ENCODE results near the gene GLYATL1.
A peak's percentile ranks its signal among the peaks of the same experiment; 100 is the strongest.

Gene GLYATL1

GRCh38 chr11:58926695-58927094 lies 12.6 kb upstream of the GLYATL1 start:
- DNase-seq (ENCODE audit: low spot score) = no peak

- DNase-seq (ENCODE audit: low spot score) = peak; percentile 28
Observed at GRCh38 chr11:58927393-58928106, 11.7 kb upstream of the GLYATL1 start.

DNA sequence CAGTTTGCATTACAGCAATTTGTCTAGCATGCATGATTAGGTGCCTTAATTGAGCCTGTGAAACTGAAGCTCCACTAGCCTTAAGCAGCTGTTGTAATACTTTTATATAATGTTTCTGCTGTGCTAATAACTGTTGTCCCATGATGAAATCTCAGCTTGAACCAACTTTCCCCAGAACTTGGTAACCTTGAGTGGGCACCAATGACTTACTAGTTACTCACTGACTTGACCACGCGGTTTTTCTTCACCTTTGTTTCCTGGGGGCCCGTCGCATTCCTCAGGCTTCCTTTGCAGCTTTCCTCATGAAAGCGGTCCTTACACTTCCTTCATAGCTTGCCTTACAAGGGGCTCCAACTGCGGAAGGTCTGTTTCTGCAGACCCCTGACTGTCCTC lies 11.2 kb upstream of the GLYATL1 start:
- no peak for DNase-seq (ENCODE audit: low spot score)

- no peak for DNase-seq (ENCODE audit: low spot score)
Observed at GRCh38 chr11:58928691-58929090, 10.6 kb upstream of the GLYATL1 start.

- no peak for DNase-seq (ENCODE audit: low spot score)
Observed at GRCh38 chr11:58930926-58931325, 8.4 kb upstream of the GLYATL1 start.

GRCh38 chr11:58933661-58934060 lies 5.6 kb upstream of the GLYATL1 start:
- DNase-seq (ENCODE audit: low spot score) = no peak

GRCh38 chr11:58934945-58935513 lies 4.3 kb upstream of the GLYATL1 start:
- no peak for DNase-seq (ENCODE audit: low spot score)

GRCh38 chr11:58938398-58938797 lies 890 bp upstream of the GLYATL1 start:
- no peak for DNase-seq (ENCODE audit: low spot score)

- no peak for DNase-seq (ENCODE audit: low spot score)
Observed at GRCh38 chr11:58940028-58940427, 740 bp downstream of the GLYATL1 start.

DNA sequence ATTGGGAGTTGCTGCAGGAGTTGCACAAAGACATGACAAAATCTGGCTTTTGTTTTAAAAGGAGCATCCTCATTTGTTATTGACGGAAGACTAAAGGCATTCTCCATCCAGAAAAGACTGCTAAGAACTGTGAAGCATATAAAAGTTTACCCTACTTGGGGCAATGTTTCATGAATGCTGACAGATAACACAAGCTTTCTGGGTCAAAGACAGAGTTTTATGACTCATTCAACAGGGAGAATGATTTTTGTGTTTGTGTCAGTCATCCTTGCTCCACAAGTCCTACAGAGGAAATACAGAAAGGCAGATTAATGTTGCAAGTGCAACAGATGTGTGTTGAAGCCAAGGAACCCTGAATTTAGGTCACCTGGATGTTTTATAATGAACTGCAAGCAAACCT lies 2.5 kb downstream of the GLYATL1 start:
- no peak for DNase-seq (ENCODE audit: low spot score)

- no peak for DNase-seq (ENCODE audit: low spot score)
Observed at GRCh38 chr11:58945663-58946062, 6.4 kb downstream of the GLYATL1 start.

DNA sequence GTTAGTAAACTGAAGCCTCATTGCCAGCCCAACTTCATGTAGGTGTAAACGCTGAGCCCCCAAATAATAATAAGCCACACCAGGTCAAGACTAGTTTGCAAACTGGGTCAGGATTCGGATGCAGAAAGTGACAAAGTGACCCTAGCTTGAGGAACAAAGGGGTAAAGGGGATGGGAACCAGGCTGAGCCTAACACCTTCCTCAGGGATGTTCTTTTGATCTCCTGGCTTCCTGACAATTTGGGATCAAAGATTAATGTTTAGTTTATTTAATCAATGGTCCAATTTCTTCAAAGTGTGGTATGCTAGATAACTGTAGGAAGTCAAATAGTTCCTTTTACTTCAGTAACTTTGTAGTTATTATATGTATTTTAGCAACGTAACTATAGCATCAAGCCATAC lies 9.9 kb downstream of the GLYATL1 start:
- DNase-seq (ENCODE audit: low spot score) = no peak

DNA sequence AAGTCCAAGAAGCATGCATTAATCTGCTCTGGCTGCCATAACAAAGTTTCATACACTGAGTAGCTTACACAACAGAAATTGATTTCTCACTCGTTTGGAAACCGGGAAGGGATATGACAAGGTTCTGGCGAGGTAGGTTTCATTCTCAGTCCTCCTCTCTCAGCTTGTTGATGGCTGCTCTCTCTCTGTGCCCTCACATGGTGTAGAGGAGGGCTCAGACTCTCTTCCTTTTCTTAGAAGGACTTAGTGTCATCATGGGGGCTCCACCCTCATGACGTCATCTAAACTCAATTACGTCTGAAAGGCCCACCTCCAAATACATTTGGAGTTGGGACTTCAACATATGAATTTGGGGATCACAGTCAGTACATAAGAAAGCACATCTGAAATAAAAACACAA lies 18.6 kb downstream of the GLYATL1 start:
- DNase-seq (ENCODE audit: low spot score) = no peak

DNA sequence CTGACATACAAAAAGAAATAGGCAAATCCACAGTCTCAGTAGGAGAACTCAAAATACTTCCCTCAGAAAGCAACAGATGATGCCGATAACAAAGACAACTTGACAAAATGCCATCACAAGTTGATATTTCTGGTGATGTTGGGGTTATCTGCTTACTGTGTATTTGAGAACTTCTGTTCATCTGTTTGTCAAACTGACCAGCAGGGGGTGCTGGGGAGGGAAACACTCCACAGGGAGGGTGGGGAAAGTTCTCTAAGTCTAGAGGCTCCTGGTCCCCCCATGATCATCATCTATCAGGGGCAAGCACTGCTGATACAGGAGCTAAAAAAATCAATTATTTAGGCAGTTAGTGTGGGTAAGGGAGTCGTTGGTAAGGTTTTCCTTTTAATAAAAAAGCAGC lies 19.2 kb downstream of the GLYATL1 start:
- DNase-seq (ENCODE audit: low spot score) = peak; percentile 69

- DNase-seq (ENCODE audit: low spot score) = no peak
Observed at GRCh38 chr11:58963551-58964104, 24.3 kb downstream of the GLYATL1 start.

DNA sequence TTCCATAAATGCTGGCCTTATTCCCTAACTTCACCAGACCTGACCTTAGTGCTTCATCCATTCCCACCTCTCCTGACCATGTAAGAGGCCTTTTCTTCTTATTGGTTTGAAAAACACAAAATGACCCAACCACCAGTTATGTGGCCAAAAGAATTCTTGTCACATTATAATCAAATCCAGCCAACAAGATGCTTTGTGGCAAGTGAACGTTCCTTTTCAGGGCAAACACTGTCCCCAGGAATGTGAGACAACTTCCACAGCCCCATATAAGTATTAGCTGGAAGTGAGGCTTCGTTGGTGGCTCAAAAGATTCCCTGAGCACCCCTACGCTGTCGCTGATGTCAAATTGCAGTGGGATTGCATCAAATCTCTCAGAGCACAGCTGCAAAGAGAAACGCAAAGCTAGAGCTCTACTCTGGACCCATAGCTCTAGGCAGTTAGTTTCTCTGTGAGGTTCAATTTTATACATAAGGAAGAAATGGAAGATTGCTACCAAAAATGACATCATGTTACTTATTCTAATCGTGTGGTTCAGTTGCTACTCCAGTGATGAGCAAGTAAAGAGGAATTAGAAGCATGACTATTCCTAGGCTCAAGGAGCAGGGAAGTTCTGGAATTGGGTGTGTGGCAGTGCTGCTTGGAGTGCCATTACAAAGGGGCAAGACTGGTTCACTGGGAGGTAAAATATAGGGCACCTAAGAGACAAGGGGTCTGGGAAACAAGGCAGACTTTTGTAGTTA lies 26.1 kb downstream of the GLYATL1 start:
- no peak for DNase-seq (ENCODE audit: low spot score)

GRCh38 chr11:58968251-58968711 lies 29.0 kb downstream of the GLYATL1 start:
- DNase-seq (ENCODE audit: low spot score) = no peak

GRCh38 chr11:58977470-58977869 lies 38.2 kb downstream of the GLYATL1 start:
- no peak for DNase-seq (ENCODE audit: low spot score)

GRCh38 chr11:58979222-58979621 lies 39.9 kb downstream of the GLYATL1 start:
- no peak for DNase-seq (ENCODE audit: low spot score)

DNA sequence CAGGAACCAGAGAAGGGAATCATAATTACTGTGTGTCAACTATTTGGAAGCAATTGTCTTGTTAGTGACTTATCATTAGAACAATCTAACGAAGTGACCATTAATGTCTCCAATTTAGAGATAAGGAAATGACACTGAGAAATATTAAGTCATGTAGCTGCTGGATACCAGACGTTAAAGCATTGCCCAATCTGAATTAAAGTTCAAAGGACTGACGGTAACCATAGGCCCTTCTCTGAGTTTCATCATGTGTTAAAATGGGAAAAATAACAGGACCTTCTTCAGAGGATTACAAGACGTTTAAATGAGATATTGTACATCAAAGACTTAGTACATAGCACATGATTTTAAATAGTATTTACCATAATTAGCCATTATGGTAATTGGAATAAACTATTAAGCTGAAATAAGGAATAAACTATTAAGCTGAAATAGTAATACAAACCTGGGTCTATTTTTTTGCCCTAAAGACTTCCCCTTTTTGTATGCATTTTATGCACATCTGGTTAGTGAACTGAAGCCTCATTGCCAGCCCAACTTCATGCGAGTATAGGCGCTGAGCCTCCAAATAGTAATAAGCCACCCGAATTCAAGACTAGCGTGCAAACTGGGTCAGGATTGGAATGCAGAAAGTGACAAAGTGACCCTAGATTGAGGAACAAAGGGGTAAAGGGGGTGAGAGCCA lies 41.0 kb downstream of the GLYATL1 start:
- DNase-seq (ENCODE audit: low spot score) = no peak

DNA sequence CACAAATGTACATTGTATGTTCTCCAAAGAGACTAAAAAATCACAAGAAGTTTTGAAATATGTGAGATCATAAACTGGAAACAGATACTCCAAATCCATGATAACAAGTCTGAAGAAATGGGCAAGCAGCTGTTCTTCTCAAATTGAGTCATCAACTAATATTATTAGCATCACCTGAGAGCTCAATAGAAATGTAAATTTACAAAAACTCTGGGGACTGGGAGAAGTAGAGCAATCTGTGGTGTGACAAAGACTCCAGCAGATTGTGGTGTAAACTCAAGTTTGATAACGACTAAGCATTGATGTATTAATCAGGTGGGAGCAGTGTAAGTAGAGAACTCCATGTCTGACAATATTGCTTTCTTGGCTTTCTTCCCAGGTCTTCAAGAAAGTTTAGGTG lies 53.2 kb downstream of the GLYATL1 start:
- no peak for DNase-seq (ENCODE audit: low spot score)

GRCh38 chr11:58994171-58994570 lies 54.9 kb downstream of the GLYATL1 start:
- DNase-seq (ENCODE audit: low spot score) = no peak

Data from germinal center (tissue), 1 donor.